ENCODE measurements around the gene GLYR1. TPM values are rescaled to one million over a fixed set of nuclear protein-coding genes. Genes with fewer than 3 reads are reported as not detected.

Gene GLYR1
- total and polyA plus RNA-seq, 5 donors = 56.1 to 84.4 (median 79.3) TPM

DNA sequence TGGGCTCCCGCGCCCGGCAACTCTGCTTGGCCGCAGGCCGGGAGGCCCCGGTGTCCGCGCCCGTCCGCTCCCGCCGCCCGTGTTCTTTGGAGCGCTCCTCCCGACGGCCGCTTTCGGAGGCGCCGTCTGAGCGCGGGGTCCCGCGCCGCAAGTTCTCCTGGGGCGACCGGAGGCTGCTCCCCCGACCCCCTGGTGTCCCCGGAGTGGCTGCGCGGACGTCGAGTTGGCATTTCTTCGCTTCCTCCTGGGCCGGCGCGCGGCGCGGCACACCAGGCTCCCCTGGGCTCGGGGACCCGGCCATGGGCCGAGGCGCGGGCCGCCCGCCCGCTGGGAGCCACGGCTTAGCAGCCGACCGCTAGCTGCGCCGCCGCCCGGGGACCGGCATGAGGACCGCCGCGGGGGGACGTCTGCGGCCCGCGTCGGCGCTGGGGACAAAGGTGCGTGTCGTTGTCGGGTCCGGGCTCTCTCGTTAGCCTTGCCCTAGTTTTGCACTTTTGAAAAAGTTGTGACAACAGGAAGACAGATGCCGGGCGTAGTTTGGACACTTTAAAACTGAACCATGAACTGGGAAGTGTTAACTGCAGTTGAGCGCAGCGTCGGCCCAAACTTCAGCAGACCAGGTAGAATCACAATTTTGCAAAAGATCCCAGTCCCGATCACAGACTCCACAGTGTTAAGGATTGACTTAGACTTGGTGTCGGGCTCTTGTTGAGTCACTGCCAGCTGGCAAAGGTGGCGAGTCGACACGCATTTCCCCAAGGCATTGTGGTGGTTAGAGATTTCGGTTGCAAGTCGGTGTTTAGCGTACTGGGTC, 893 bp upstream of the GLYR1 start:
- Histone ChIP-seq H3K27ac (ENCODE audit: low read length) (peak overlapping the region; percentile 77), H3K27me3 (ENCODE audit: control insufficient read depth, insufficient read depth) (no peaks in the 10 kb centered on the region), H3K4me3 (ENCODE audit: low read length) (peak overlapping the region; percentile 81), H3K9me3 (ENCODE audit: control insufficient read depth, low read length) (no peaks in the 10 kb centered on the region), H3K4me1 (ENCODE audit: control insufficient read depth, insufficient read depth, low read length) (peaks cover 5% of the 10 kb centered on the region)
- DNase-seq (peak; percentile 72 to 83 (median 81)), ATAC-seq (peak; percentile 4 to 14)
- under 1% methylated on average over 83 of the region's 83 CpGs for WGBS
- intact Hi-C loops (cut with DNase I) = no loop called here

DNA sequence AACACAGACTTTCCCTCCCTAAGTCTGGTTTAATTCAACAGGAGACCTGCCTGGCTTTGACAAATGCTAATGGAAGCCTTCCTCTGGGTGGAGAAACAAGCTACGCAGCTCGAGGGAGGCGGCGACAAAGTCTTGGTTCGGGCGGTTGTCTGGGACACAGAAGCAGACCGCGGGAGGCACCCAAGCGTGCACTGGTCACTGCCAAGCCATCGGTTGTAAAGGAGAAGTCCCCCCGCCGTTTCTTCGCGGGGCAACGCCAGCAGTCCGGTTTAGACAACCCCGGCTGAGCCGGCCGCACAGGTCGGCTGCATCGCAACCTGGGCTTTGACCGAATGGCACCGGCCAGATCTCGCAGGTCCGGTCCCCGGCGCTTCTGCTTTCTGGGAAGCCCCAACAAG, 586 bp downstream of the GLYR1 start:
- intact Hi-C loops (cut with DNase I) = no loop called here
- H3K27me3 ChIP-seq (ENCODE audit: control insufficient read depth, insufficient read depth) = no peaks in the 10 kb centered on the region
- H3K27ac ChIP-seq (ENCODE audit: low read length) = peak overlapping the region; percentile 73
- peak; percentile 58 to 69 (median 69) for DNase-seq
- peak overlapping the region; percentile 78 for H3K4me3 ChIP-seq (ENCODE audit: low read length)
- under 1% methylated on average over 27 of the region's 27 CpGs for WGBS
- H3K4me1 ChIP-seq (ENCODE audit: control insufficient read depth, insufficient read depth, low read length) = peaks cover 2% of the 10 kb centered on the region
- no peaks in the 10 kb centered on the region for H3K9me3 ChIP-seq (ENCODE audit: control insufficient read depth, low read length)
- ATAC-seq = peak; percentile 7 to 69

DNA sequence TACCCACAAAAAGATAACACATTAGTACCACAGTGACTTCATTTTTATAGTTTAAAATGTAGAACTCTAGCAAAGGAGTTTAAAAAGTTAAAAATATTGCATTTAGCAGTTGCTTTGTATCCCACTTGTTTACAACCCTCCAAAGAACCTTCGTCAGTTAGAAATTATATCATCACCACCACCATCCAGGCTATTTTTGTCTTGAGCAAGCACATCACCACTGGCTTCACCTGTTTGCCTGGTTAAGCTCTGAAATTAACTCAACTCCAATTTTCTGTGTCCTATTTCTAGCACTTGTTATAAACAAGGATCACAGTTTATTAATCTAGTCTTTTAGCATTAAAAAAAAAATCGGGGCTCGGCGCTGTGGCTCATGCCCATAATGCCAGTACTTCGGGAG, 6.1 kb downstream of the GLYR1 start:
- intact Hi-C loops (cut with DNase I) = no loop called here
- Histone ChIP-seq H3K27me3 (ENCODE audit: control insufficient read depth, insufficient read depth) (no peaks in the 10 kb centered on the region), H3K9me3 (ENCODE audit: control insufficient read depth, low read length) (no peaks in the 10 kb centered on the region), H3K27ac (ENCODE audit: low read length) (no peak overlapping the region), H3K4me3 (ENCODE audit: low read length) (no peak overlapping the region), H3K4me1 (ENCODE audit: control insufficient read depth, insufficient read depth, low read length) (no peaks in the 10 kb centered on the region)
- DNase-seq = no peak
- WGBS = 76% methylated on average over 5 of the region's 5 CpGs
- no peak for ATAC-seq

DNA sequence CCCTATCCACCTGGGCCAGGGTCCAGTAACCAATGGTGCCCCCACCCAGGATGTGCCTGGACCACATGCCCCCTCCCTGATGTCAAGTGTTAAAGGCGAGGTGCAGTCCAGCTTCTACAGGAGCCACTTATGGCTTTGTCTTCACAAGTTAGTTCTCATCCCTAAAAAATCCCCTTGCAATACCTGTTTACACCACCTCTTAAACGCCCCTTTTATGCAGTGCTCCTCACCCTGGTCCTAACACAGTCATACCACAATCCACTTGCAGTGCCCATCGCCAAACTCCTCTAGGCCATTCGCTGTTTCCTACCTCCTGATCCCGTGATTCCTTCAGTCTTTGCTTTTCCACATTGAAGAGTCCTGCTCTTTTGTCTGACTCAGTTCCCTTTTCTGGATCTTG, 7.1 kb downstream of the GLYR1 start:
- H3K4me3 ChIP-seq (ENCODE audit: low read length) = no peak overlapping the region
- DNase-seq (no peak), ATAC-seq (no peak)
- 87% methylated on average over 5 of the region's 5 CpGs for WGBS
- no peaks in the 10 kb centered on the region for H3K4me1 ChIP-seq (ENCODE audit: control insufficient read depth, insufficient read depth, low read length)
- no peak overlapping the region for H3K27ac ChIP-seq (ENCODE audit: low read length)
- H3K9me3 ChIP-seq (ENCODE audit: control insufficient read depth, low read length) = no peaks in the 10 kb centered on the region
- H3K27me3 ChIP-seq (ENCODE audit: control insufficient read depth, insufficient read depth) = no peaks in the 10 kb centered on the region
- intact Hi-C loops (cut with DNase I) = no loop called here

DNA sequence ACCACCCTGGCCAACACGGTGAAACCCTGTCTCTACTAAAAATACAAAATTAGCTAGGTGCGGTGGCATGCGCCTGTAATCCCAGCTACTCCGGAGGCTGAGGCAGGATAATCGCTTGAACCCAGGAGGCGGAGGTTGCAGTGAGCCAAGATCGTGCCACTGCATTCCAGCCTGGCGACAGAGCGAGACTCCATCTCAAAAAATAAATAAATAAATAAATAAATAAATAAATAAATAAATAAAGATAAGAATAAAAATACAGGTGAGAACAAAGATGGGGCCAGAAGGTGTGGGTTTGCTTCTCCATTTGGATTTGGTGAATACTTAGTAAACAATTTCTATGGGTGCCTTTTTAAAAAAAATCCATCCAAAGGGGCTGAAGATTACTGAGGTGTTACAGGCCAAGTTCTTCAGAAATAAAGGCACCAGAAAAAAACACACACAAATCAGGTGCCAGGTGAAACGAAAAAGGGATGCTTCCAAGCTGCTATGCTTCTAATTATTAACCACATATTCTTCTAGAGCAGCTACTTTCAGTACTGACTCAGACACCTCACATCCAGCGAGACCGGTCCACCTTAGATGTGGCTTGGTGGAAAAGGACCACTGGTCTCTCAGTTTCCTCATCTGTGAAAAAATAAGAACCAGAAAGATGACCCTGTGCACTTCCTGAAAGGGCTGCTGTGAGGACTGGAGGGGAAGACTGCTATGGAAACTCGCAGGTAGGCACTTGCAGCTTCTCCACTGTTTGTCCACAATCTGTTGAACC, 9.2 kb downstream of the GLYR1 start:
- no peaks in the 10 kb centered on the region for H3K27me3 ChIP-seq (ENCODE audit: control insufficient read depth, insufficient read depth)
- no peak for DNase-seq
- intact Hi-C loops (cut with DNase I) = no loop called here
- no peak overlapping the region for H3K4me3 ChIP-seq (ENCODE audit: low read length)
- WGBS = 87% methylated on average over 13 of the region's 13 CpGs
- no peak for ATAC-seq
- H3K27ac ChIP-seq (ENCODE audit: low read length) = no peak overlapping the region
- no peaks in the 10 kb centered on the region for H3K9me3 ChIP-seq (ENCODE audit: control insufficient read depth, low read length)
- no peaks in the 10 kb centered on the region for H3K4me1 ChIP-seq (ENCODE audit: control insufficient read depth, insufficient read depth, low read length)

DNA sequence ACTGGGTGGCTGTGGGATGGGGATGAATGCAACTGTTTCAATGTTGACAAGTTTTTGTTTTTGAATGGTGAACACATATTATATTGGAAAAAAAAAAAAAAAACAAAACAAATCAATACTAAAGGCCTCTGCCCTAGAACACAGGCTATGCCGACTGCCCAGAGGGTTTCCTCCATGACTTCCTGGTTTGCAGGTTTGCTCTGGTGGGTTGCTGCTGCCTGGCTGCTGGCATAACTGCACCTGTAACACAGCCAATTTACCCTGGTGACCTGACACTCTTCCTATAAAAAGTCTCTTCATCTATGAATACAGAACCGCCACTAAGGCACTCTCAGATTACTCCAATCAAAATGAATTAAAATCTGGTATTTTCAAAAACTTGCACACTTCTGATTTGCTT, 10.4 kb downstream of the GLYR1 start:
- Histone ChIP-seq H3K4me3 (ENCODE audit: low read length) (no peak overlapping the region), H3K27ac (ENCODE audit: low read length) (no peak overlapping the region), H3K27me3 (ENCODE audit: control insufficient read depth, insufficient read depth) (no peaks in the 10 kb centered on the region), H3K4me1 (ENCODE audit: control insufficient read depth, insufficient read depth, low read length) (no peaks in the 10 kb centered on the region), H3K9me3 (ENCODE audit: control insufficient read depth, low read length) (no peaks in the 10 kb centered on the region)
- DNase-seq = no peak
- intact Hi-C loops (cut with DNase I) = no loop called here
- no peak for ATAC-seq
- WGBS = 72% methylated on average over 2 of the region's 2 CpGs

DNA sequence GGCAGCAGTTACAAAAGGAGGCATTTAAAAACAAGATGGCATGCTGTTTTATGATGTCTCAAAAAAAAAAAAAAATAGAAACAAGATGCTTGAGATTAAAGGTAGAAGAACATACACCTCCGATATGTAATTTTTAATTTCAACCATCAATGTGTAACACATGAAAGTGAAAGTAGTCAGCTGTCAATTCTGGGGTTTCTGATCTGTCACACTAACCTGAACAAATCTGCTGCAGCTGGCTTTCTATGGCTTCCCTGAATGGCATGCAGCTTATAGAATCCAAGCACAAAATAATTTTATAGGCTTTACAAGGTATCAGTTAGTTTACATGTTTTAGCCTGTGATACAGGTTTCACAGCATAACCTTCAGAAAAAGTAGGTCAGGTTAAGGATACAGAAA, 13.5 kb downstream of the GLYR1 start:
- H3K4me1 ChIP-seq (ENCODE audit: control insufficient read depth, insufficient read depth, low read length) = no peaks in the 10 kb centered on the region
- H3K9me3 ChIP-seq (ENCODE audit: control insufficient read depth, low read length) = no peaks in the 10 kb centered on the region
- H3K27me3 ChIP-seq (ENCODE audit: control insufficient read depth, insufficient read depth) = no peaks in the 10 kb centered on the region
- no peak overlapping the region for H3K4me3 ChIP-seq (ENCODE audit: low read length)
- DNase-seq = no peak
- intact Hi-C loops (cut with DNase I) = no loop called here
- ATAC-seq = no peak
- H3K27ac ChIP-seq (ENCODE audit: low read length) = no peak overlapping the region
- 93% methylated on average over 1 of the region's 1 CpG for WGBS

DNA sequence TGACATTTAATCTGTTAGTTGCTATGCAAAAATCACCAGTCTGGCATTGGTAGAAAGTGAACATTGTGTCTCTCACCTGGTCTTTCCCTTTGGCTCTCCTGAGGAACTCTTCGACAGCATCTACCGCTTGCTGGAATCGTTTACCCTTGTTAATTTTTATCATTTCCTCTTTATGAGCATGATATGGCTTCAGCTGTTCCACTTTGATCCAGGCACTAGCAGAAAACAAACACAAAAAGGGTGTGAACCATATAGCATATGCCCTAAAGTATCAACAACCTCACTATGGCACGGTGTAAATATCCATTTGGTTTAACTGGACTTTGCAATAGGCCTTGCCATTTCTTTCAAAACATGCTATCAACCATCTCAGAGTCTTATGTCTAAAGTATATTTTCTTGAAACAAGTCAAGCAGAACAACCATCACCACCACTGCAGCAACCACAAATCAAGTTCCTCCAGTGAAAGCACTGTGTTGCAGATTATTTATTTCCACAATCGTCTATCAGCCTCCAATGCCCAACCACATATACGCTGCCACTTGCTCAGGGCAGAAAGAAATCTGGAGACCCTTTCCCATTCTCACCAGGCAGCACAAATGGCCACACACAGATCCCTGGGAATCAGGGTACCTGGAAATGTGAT, 14.3 kb downstream of the GLYR1 start:
- intact Hi-C loops (cut with DNase I) = no loop called here
- Histone ChIP-seq H3K9me3 (ENCODE audit: control insufficient read depth, low read length) (no peaks in the 10 kb centered on the region), H3K4me1 (ENCODE audit: control insufficient read depth, insufficient read depth, low read length) (no peaks in the 10 kb centered on the region), H3K4me3 (ENCODE audit: low read length) (no peak overlapping the region), H3K27ac (ENCODE audit: low read length) (no peak overlapping the region), H3K27me3 (ENCODE audit: control insufficient read depth, insufficient read depth) (no peaks in the 10 kb centered on the region)
- DNase-seq = no peak
- WGBS = 82% methylated on average over 6 of the region's 6 CpGs
- no peak for ATAC-seq

DNA sequence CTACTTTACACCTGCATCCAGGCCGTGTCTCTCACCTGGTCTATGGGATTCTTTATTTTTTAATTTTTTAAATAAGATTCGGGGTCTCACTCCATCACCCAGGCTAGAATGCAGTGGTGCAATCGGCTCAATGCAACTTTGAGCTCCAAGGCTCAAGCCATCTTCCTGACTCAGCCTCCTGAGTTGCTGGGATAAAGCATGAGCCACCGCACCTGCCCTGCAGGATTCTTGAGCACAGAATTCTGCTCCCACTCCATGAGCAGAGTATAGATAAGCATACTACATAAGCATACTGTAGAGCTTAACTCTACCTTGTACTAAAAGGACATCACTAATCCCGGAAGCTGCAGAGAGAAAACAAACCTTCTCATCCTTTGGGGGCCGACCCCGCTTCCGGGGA, 15.5 kb downstream of the GLYR1 start:
- Histone ChIP-seq H3K27me3 (ENCODE audit: control insufficient read depth, insufficient read depth) (no peaks in the 10 kb centered on the region), H3K4me1 (ENCODE audit: control insufficient read depth, insufficient read depth, low read length) (no peaks in the 10 kb centered on the region), H3K9me3 (ENCODE audit: control insufficient read depth, low read length) (no peaks in the 10 kb centered on the region), H3K4me3 (ENCODE audit: low read length) (no peak overlapping the region), H3K27ac (ENCODE audit: low read length) (no peak overlapping the region)
- intact Hi-C loops (cut with DNase I) = no loop called here
- ATAC-seq (no peak), DNase-seq (no peak)
- WGBS = 95% methylated on average over 8 of the region's 8 CpGs

DNA sequence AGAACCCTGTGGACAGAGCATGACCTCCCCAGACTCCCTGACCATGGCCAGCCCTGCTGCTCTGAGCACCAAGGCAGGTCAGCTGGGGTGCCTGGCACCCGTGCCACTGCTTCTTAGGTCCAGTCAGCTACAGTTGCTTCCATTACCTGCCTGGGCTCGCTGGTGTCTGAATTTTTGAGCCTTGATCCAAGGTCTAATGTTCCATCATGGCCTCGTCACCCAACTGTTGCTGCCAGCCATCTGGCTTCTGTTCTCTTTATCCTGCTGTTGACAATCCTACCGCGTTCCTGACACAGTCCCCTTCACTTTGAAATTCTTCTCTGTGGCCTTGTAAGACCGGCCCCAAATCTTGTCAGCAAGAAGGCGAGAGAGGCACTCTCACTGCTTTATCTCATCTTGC, 16.7 kb downstream of the GLYR1 start:
- H3K9me3 ChIP-seq (ENCODE audit: control insufficient read depth, low read length) = no peaks in the 10 kb centered on the region
- H3K4me1 ChIP-seq (ENCODE audit: control insufficient read depth, insufficient read depth, low read length) = no peaks in the 10 kb centered on the region
- ATAC-seq (no peak), DNase-seq (no peak)
- intact Hi-C loops (cut with DNase I) = no loop called here
- H3K27ac ChIP-seq (ENCODE audit: low read length) = peak overlapping the region; percentile 83
- no peaks in the 10 kb centered on the region for H3K27me3 ChIP-seq (ENCODE audit: control insufficient read depth, insufficient read depth)
- whole genome bisulfite sequencing = 48% methylated on average over 7 of the region's 7 CpGs
- H3K4me3 ChIP-seq (ENCODE audit: low read length) = no peak overlapping the region

Measured in right cardiac atrium (tissue), 5 donors.